RPMI7951 (cell line): ENCODE data around the gene ARHGAP29. TPM values are rescaled to one million over a fixed set of nuclear protein-coding genes. Genes with fewer than 3 reads are reported as not detected.
A peak's percentile ranks its signal among the peaks of the same experiment; 100 is the strongest.

ENCODE experiments used
- DNase-seq: peaks from one replicate; pipeline ENCODE4 v3.0.0-alpha.2; 2012; ENCODE audit warnings: low read depth
- total RNA-seq: library from RNA; depleted of rRNA; stranded (reverse); fragments of >200 nt; shearing (Covaris generic); gene quantifications from 2 replicates; pipeline ENCODE4 v1.2.3, GENCODE V29; 2014; rRNA removed

The ARHGAP29 gene
- total RNA-seq, 1 experiment from 2014 or later = 13.6 TPM

- no peak for DNase-seq
Measured at GRCh38 chr1:94124538-94124937, 112.8 kb downstream of the ARHGAP29 start.

- peak; percentile 73 for DNase-seq
Measured at GRCh38 chr1:94122201-94122970, 115.0 kb downstream of the ARHGAP29 start.

Other genes starting within 250 kb of the ARHGAP29 start
- 0.10 and 0.12 TPM in 2 replicates for gene ABCA4, start 116.4 kb downstream of the ARHGAP29 start, total RNA-seq
- gene ABCD3, start 180.8 kb upstream of the ARHGAP29 start, total RNA-seq = 54.1 and 60.8 TPM in 2 replicates